GM06990 (cell line): ENCODE measurements around the gene KPNB1.
"Not testable (repeated sequence)": the region's sequence is repeated elsewhere in the genome, so short reads cannot be mapped to it uniquely, and the experiment has no call there.

ENCODE experiments used
- DNase-seq: peaks from one replicate; pipeline ENCODE4 v3.0.0-alpha.2; 2011; ENCODE audit not compliant: insufficient read length; ENCODE audit errors: extremely low read depth
- H3K27me3 ChIP-seq: replicated peaks from 2 replicates; pipeline ENCODE4 v1.6.0; 2011; ENCODE audit warnings: low read length; ENCODE audit not compliant: control insufficient read depth, insufficient read depth
- H3K36me3 ChIP-seq: 2 replicates; pipeline ENCODE4 v1.5.1; 2011; ENCODE audit warnings: low read length; ENCODE audit not compliant: control insufficient read depth, insufficient read depth
- H3K4me3 ChIP-seq: replicated peaks from 2 replicates; pipeline ENCODE4 v1.5.1; 2011; ENCODE audit warnings: low read depth, mild to moderate bottlenecking, control low read depth, low read length
- CTCF ChIP-seq: IDR thresholded peaks from 2 replicates; pipeline ENCODE4 v1.5.1; 2011; ENCODE audit warnings: low read length, control low read depth, mild to moderate bottlenecking, inconsistent platforms; ENCODE audit not compliant: insufficient read depth, poor library complexity, severe bottlenecking

Gene KPNB1

GRCh38 chr17:47676510-47677165 lies 26.9 kb downstream of the KPNB1 start:
- no peak for TF ChIP-seq CTCF
- Histone ChIP-seq H3K27me3 (no peaks in the 10 kb centered on the region), H3K36me3 (peaks cover 39% of the 10 kb centered on the region), H3K4me3 (no peak overlapping the region)
- DNase-seq: no peak

GRCh38 chr17:47678196-47678595 lies 28.5 kb downstream of the KPNB1 start:
- Histone ChIP-seq H3K4me3 (no peak overlapping the region), H3K36me3 (peaks cover 42% of the 10 kb centered on the region), H3K27me3 (no peaks in the 10 kb centered on the region)
- TF ChIP-seq CTCF: no peak
- no peak for DNase-seq

- Histone ChIP-seq H3K4me3 (no peak overlapping the region), H3K27me3 (no peaks in the 10 kb centered on the region), H3K36me3 (peaks cover 29% of the 10 kb centered on the region)
- no peak for TF ChIP-seq CTCF
- DNase-seq: no peak
Measured at GRCh38 chr17:47682138-47682537, 32.4 kb downstream of the KPNB1 start.

- H3K4me3 ChIP-seq, DNase-seq, H3K27me3 ChIP-seq: not testable (repeated sequence)
- H3K36me3 ChIP-seq: peaks cover 27% of the 10 kb centered on the region
Measured at GRCh38 chr17:47682727-47683126, 33.0 kb downstream of the KPNB1 start.

GRCh38 chr17:47684025-47684424 lies 34.3 kb downstream of the KPNB1 start:
- DNase-seq: no peak
- Histone ChIP-seq H3K4me3 (no peak overlapping the region), H3K27me3 (no peaks in the 10 kb centered on the region), H3K36me3 (peaks cover 25% of the 10 kb centered on the region)
- no peak for TF ChIP-seq CTCF

GRCh38 chr17:47684535-47685193 lies 34.9 kb downstream of the KPNB1 start:
- H3K4me3 ChIP-seq: no peak overlapping the region
- TF ChIP-seq CTCF: no peak
- H3K27me3 ChIP-seq: no peaks in the 10 kb centered on the region
- no peak for DNase-seq
- peaks cover 25% of the 10 kb centered on the region for H3K36me3 ChIP-seq
